ENCODE data around the gene ANO2.

Gene ANO2

DNA sequence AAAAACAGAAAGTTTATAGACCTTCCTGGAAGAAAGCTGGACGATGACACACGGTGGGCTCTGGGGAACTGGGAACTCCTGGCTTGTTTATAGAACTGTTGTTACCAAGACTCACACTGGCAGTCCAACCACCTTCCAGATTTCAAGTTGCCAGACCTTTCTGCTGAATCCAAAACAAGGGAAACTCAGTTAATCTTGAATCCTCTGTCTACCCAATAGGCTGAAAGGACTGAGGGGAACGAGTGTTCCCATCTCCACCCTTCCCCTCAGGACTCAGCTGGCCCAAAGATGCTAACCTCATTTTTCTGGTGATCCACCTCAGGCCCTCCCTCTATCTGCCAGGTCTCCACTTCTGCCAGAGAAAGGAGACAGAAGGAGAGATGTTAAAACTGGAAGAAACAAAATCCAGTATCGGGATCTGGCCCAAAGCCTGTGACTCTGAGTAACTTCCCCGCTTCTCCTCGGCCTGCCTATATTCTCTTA, 231.4 kb downstream of the ANO2 start:
- WGBS, 2 donors (ENCODE audit: extremely low coverage in 2 of 2, insufficient read length in 2 of 2, insufficient replicate concordance in 1 of 2) = no CpG with 5 or more reads among the region's 6 CpGs
- DNase-seq (ENCODE audit: low spot score) = no peak

DNA sequence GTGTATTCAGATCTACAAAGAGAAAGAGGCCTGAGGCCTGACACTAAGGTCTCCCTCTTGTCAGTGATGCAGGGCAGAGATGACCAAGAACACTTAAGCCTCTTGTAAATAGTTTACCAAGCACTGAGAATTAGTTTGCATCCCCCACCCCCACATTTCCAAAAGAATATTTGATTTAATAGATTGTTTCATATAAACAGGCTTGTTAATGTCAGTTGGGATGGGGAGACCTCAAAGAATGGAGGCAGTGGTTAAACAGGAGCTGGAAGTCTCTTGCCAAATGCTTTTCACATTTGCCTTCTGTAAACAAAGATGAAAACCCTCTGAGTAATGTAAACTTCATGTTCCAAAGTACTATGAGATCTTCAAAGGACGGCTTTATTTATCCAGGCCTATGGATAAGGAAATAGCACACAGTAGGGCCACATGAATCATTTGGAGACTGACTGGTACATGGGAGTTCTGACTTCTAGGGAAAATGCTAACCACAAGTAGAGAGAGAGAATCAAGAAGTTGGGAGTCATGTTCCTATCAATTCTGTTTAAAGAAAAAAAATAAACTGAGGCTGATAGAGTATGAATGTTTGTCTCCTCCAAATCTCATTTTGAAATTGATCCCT, 234.7 kb downstream of the ANO2 start:
- Histone ChIP-seq H3K27ac (replicated peaks; ENCODE audit: low read length) (no peak overlapping the region), H3K79me1 (ENCODE audit: low read depth, low read length) (no peaks in the 10 kb centered on the region), H3K4me3 (ENCODE audit: low read length in 2 of 2) (no peak overlapping the region), H2BK12ac (ENCODE audit: low read length) (no peak overlapping the region), H2BK120ac (ENCODE audit: low read depth, low read length) (no peak overlapping the region), H3K27me3 (ENCODE audit: control insufficient read depth in 3 of 3, insufficient read depth in 3 of 3, low read depth in 1 of 3, low read length in 3 of 3) (no peaks in the 10 kb centered on the region), H3K14ac (ENCODE audit: low read length) (no peak overlapping the region), H3K9ac (ENCODE audit: low read depth, low read length, poor library complexity) (no peak overlapping the region), H2BK5ac (ENCODE audit: low read length) (no peak overlapping the region), H3K4me1 (ENCODE audit: control insufficient read depth in 2 of 2, insufficient read depth in 1 of 2, low read depth in 1 of 2, low read length in 2 of 2) (no peaks in the 10 kb centered on the region), H2AFZ (ENCODE audit: low read length) (no peak overlapping the region), H3K4ac (ENCODE audit: low read length) (no peak overlapping the region), H4K8ac (ENCODE audit: low read depth, low read length) (no peak overlapping the region), H3K9me3 (replicated peaks in 1 of 2; ENCODE audit: control insufficient read depth in 2 of 2, insufficient read depth in 1 of 2, low read depth in 1 of 2, low read length in 2 of 2) (no peaks in the 10 kb centered on the region), H3K23ac (ENCODE audit: low read depth, low read length, poor library complexity) (no peak overlapping the region), H2BK15ac (ENCODE audit: low read length) (no peak overlapping the region), H4K91ac (ENCODE audit: low read depth, low read length, poor library complexity) (no peak overlapping the region), H3K36me3 (replicated peaks in 1 of 2; ENCODE audit: control insufficient read depth in 2 of 2, insufficient read depth in 2 of 2, low read length in 2 of 2) (no peaks in the 10 kb centered on the region), H2AK5ac (ENCODE audit: low read depth, low read length) (no peak overlapping the region), H3K18ac (ENCODE audit: low read length) (no peak overlapping the region), H3K4me2 (ENCODE audit: insufficient read depth, low read length, poor library complexity, severe bottlenecking) (no peak overlapping the region)
- WGBS, 2 donors (ENCODE audit: extremely low coverage in 2 of 2, insufficient read length in 2 of 2, insufficient replicate concordance in 1 of 2) = no CpG with 5 or more reads among the region's 1 CpG
- no peak for DNase-seq (ENCODE audit: low spot score)

More for the DNA sequence above, 231.4 kb downstream of the ANO2 start:
- Histone ChIP-seq H2AFZ (ENCODE audit: low read length) (no peak overlapping the region), H3K23ac (ENCODE audit: low read depth, low read length, poor library complexity) (no peak overlapping the region), H3K36me3 (replicated peaks in 1 of 2; ENCODE audit: control insufficient read depth in 2 of 2, insufficient read depth in 2 of 2, low read length in 2 of 2) (no peaks in the 10 kb centered on the region), H4K91ac (ENCODE audit: low read depth, low read length, poor library complexity) (no peak overlapping the region), H3K79me1 (ENCODE audit: low read depth, low read length) (no peaks in the 10 kb centered on the region), H4K8ac (ENCODE audit: low read depth, low read length) (no peak overlapping the region), H2BK12ac (ENCODE audit: low read length) (no peak overlapping the region), H3K4ac (ENCODE audit: low read length) (no peak overlapping the region), H3K4me1 (ENCODE audit: control insufficient read depth in 2 of 2, insufficient read depth in 1 of 2, low read depth in 1 of 2, low read length in 2 of 2) (no peaks in the 10 kb centered on the region), H2AK5ac (ENCODE audit: low read depth, low read length) (no peak overlapping the region), H3K4me2 (ENCODE audit: insufficient read depth, low read length, poor library complexity, severe bottlenecking) (no peak overlapping the region), H3K27me3 (ENCODE audit: control insufficient read depth in 3 of 3, insufficient read depth in 3 of 3, low read depth in 1 of 3, low read length in 3 of 3) (no peaks in the 10 kb centered on the region), H3K9ac (ENCODE audit: low read depth, low read length, poor library complexity) (no peak overlapping the region), H3K9me3 (replicated peaks in 1 of 2; ENCODE audit: control insufficient read depth in 2 of 2, insufficient read depth in 1 of 2, low read depth in 1 of 2, low read length in 2 of 2) (no peaks in the 10 kb centered on the region), H3K27ac (replicated peaks; ENCODE audit: low read length) (no peak overlapping the region), H2BK15ac (ENCODE audit: low read length) (no peak overlapping the region), H3K18ac (ENCODE audit: low read length) (no peak overlapping the region), H2BK120ac (ENCODE audit: low read depth, low read length) (no peak overlapping the region), H3K14ac (ENCODE audit: low read length) (no peak overlapping the region), H2BK5ac (ENCODE audit: low read length) (no peak overlapping the region), H3K4me3 (ENCODE audit: low read length in 2 of 2) (no peak overlapping the region)

DNA sequence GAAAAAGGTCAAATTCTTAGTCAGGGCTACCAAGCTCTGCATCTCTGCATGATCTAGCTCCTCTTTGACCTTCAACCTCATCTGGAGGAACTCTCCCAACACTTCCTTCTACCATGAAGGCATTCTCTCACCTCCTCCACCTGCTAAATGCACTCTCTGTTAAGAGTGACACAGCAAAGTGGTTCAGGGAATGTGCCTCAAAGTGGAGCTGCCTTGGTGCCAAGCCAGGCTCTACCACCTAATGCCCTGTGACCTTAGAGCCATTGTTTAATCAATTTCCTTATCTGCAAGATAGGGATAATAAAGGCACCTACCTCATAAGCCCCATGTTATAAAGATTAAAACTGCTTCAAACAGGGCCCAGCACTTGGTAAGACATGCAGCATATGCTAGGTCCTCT, 236.7 kb downstream of the ANO2 start:
- Histone ChIP-seq H4K8ac (ENCODE audit: low read depth, low read length) (no peak overlapping the region), H3K18ac (ENCODE audit: low read length) (no peak overlapping the region), H3K79me1 (ENCODE audit: low read depth, low read length) (no peaks in the 10 kb centered on the region), H3K4me3 (ENCODE audit: low read length in 2 of 2) (no peak overlapping the region), H3K27ac (replicated peaks; ENCODE audit: low read length) (no peak overlapping the region), H3K4me1 (ENCODE audit: control insufficient read depth in 2 of 2, insufficient read depth in 1 of 2, low read depth in 1 of 2, low read length in 2 of 2) (no peaks in the 10 kb centered on the region), H2AFZ (ENCODE audit: low read length) (no peak overlapping the region), H3K4me2 (ENCODE audit: insufficient read depth, low read length, poor library complexity, severe bottlenecking) (no peak overlapping the region), H3K14ac (ENCODE audit: low read length) (no peak overlapping the region), H4K91ac (ENCODE audit: low read depth, low read length, poor library complexity) (no peak overlapping the region), H2BK15ac (ENCODE audit: low read length) (no peak overlapping the region), H3K27me3 (ENCODE audit: control insufficient read depth in 3 of 3, insufficient read depth in 3 of 3, low read depth in 1 of 3, low read length in 3 of 3) (no peaks in the 10 kb centered on the region), H2AK5ac (ENCODE audit: low read depth, low read length) (no peak overlapping the region), H2BK12ac (ENCODE audit: low read length) (no peak overlapping the region), H3K4ac (ENCODE audit: low read length) (no peak overlapping the region), H3K23ac (ENCODE audit: low read depth, low read length, poor library complexity) (no peak overlapping the region), H3K9ac (ENCODE audit: low read depth, low read length, poor library complexity) (no peak overlapping the region), H3K9me3 (replicated peaks in 1 of 2; ENCODE audit: control insufficient read depth in 2 of 2, insufficient read depth in 1 of 2, low read depth in 1 of 2, low read length in 2 of 2) (no peaks in the 10 kb centered on the region), H3K36me3 (replicated peaks in 1 of 2; ENCODE audit: control insufficient read depth in 2 of 2, insufficient read depth in 2 of 2, low read length in 2 of 2) (no peaks in the 10 kb centered on the region), H2BK5ac (ENCODE audit: low read length) (no peak overlapping the region), H2BK120ac (ENCODE audit: low read depth, low read length) (no peak overlapping the region)
- DNase-seq (ENCODE audit: low spot score) = no peak

DNA sequence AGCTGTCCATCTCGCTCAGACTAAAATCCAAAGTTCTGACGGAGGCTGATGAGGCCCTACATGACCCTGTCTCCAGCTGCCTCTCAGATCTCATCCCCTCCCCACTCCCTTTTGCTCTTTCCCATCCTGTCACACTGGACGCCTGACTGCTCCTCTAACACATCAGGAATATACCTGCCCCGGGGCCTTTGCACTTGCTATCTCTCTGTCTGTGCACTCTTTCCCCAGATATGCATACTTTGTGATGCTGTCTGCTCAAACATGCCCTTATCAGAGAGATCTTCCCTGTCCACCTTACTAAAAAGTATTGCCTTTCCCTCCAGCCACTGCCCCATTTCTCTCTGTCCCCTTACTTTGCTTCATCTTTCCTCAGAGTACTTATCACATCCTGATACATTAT, 238.8 kb downstream of the ANO2 start:
- H3K27ac ChIP-seq (replicated peaks; ENCODE audit: low read length) = no peak overlapping the region

More for the DNA sequence above, 238.8 kb downstream of the ANO2 start:
- no peak overlapping the region for H2AFZ ChIP-seq (ENCODE audit: low read length)
- H2BK15ac ChIP-seq (ENCODE audit: low read length) = no peak overlapping the region
- H3K4me2 ChIP-seq (ENCODE audit: insufficient read depth, low read length, poor library complexity, severe bottlenecking) = no peak overlapping the region
- no peak overlapping the region for H3K4ac ChIP-seq (ENCODE audit: low read length)
- no peaks in the 10 kb centered on the region for H3K9me3 ChIP-seq (replicated peaks in 1 of 2; ENCODE audit: control insufficient read depth in 2 of 2, insufficient read depth in 1 of 2, low read depth in 1 of 2, low read length in 2 of 2)
- H3K14ac ChIP-seq (ENCODE audit: low read length) = no peak overlapping the region
- no peak for DNase-seq (ENCODE audit: low spot score)
- no peak overlapping the region for H2AK5ac ChIP-seq (ENCODE audit: low read depth, low read length)
- H3K36me3 ChIP-seq (replicated peaks in 1 of 2; ENCODE audit: control insufficient read depth in 2 of 2, insufficient read depth in 2 of 2, low read length in 2 of 2) = no peaks in the 10 kb centered on the region
- H4K91ac ChIP-seq (ENCODE audit: low read depth, low read length, poor library complexity) = no peak overlapping the region
- no peak overlapping the region for H3K23ac ChIP-seq (ENCODE audit: low read depth, low read length, poor library complexity)
- H4K8ac ChIP-seq (ENCODE audit: low read depth, low read length) = no peak overlapping the region
- H2BK5ac ChIP-seq (ENCODE audit: low read length) = no peak overlapping the region
- H3K4me3 ChIP-seq (ENCODE audit: low read length in 2 of 2) = no peak overlapping the region
- no peak overlapping the region for H3K18ac ChIP-seq (ENCODE audit: low read length)
- H2BK120ac ChIP-seq (ENCODE audit: low read depth, low read length) = no peak overlapping the region
- no peak overlapping the region for H2BK12ac ChIP-seq (ENCODE audit: low read length)
- no peaks in the 10 kb centered on the region for H3K27me3 ChIP-seq (ENCODE audit: control insufficient read depth in 3 of 3, insufficient read depth in 3 of 3, low read depth in 1 of 3, low read length in 3 of 3)
- no peaks in the 10 kb centered on the region for H3K79me1 ChIP-seq (ENCODE audit: low read depth, low read length)
- WGBS, 2 donors (ENCODE audit: extremely low coverage in 2 of 2, insufficient read length in 2 of 2, insufficient replicate concordance in 1 of 2) = no CpG with 5 or more reads among the region's 4 CpGs
- no peak overlapping the region for H3K9ac ChIP-seq (ENCODE audit: low read depth, low read length, poor library complexity)
- no peaks in the 10 kb centered on the region for H3K4me1 ChIP-seq (ENCODE audit: control insufficient read depth in 2 of 2, insufficient read depth in 1 of 2, low read depth in 1 of 2, low read length in 2 of 2)
